Type B pancreatic cell (in vitro differentiated cells): ENCODE measurements around the gene RAB3C. TPM values are rescaled to one million over a fixed set of nuclear protein-coding genes. Genes with fewer than 3 reads are reported as not detected.

Experiments
- DNase-seq: peaks from one replicate; pipeline ENCODE4 v3.0.0; 2021; ENCODE audit warnings: mixed read lengths; ENCODE audit not compliant: unreplicated experiment; ENCODE audit errors: extremely low spot score
- H3K27ac Mint-ChIP-seq: 2 replicates; pipeline ENCODE4 v1.8.0; 2021; ENCODE audit warnings: mild to moderate bottlenecking, mixed read lengths
- H3K27me3 Mint-ChIP-seq: 2 replicates; pipeline ENCODE4 v1.8.0; 2021; ENCODE audit warnings: mixed read lengths
- H3K36me3 Mint-ChIP-seq: 2 replicates; pipeline ENCODE4 v1.8.0; 2021; ENCODE audit warnings: mixed read lengths
- H3K4me1 Mint-ChIP-seq: one replicate; pipeline ENCODE4 v1.8.0; 2021; ENCODE audit warnings: mixed read lengths; ENCODE audit not compliant: unreplicated experiment
- H3K4me3 Mint-ChIP-seq: 2 replicates; pipeline ENCODE4 v1.8.0; 2021; ENCODE audit warnings: mild to moderate bottlenecking, mixed read lengths
- H3K9me3 Mint-ChIP-seq: 2 replicates; pipeline ENCODE4 v1.8.0; 2021; ENCODE audit warnings: mixed read lengths
- total RNA-seq: library from RNA; stranded (reverse); gene quantifications from 2 replicates; pipeline ENCODE4 v1.2.1, GENCODE V29; 2021; ENCODE audit warnings: low replicate concordance
- TF ChIP-seq, protein P1 (sequence below): fragments of 200-600 bp; sonication (generic); conservative IDR thresholded peaks from 2 replicates; pipeline ENCODE4 v1.5.0; 2021; ENCODE audit warnings: antibody characterized with exemption, mild to moderate bottlenecking

Gene RAB3C
- total RNA-seq, 1 donor from 2014 or later: 10.1 TPM

DNA sequence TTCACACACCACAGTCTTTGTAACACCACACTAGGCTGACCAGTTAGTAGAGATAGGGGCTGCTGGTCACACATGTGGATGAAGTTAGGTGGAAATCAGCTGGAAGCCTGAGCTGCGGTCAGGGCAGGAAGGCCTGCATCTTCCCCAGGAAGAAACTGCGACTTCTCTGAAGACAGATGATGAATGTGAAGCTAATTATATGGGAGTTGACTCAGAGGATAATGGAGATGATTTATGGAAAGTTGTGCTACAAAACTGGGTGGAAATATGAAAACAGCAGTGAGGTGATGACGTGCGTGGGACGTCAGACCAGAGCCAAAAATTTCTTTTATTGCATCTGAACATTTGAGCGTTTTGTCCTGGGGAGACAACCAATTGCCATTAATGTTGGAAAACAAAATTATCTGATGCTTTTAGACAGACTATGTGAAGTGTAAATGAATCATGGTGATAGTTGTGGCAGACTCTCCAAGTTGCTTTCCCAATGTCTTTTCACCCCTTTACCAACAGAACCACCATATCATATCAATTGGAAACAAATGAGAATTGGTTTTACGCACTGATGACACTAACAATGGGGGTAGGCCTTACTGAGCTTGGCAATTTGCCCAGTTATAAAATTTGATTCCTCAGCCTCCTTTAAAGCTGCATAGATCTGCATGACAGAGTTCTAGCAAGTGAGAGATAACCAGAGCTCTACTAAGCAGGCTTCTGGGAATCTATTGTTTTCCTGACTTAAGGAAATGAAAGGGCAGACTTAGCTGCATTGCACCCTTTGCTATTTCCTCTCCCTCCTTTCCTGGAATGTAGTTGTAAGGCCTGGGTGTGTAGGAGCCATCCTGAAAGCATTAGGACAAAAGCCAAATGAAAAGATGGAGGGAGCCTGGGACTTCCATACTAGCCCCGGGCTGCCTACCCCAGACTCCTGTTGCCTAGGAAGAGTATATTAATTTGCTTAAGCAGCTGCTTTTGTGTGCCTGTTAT lies 84.0 kb downstream of the RAB3C start:
- Mint-ChIP-seq H3K4me3 (peak overlapping the region; percentile 62), H3K27me3 (no peaks in the 10 kb centered on the region), H3K27ac (no peak overlapping the region), H3K9me3 (peaks cover 4% of the 10 kb centered on the region), H3K36me3 (no peaks in the 10 kb centered on the region), H3K4me1 (peaks cover 23% of the 10 kb centered on the region)
- DNase-seq: no peak
- TF ChIP-seq, protein P1, sequence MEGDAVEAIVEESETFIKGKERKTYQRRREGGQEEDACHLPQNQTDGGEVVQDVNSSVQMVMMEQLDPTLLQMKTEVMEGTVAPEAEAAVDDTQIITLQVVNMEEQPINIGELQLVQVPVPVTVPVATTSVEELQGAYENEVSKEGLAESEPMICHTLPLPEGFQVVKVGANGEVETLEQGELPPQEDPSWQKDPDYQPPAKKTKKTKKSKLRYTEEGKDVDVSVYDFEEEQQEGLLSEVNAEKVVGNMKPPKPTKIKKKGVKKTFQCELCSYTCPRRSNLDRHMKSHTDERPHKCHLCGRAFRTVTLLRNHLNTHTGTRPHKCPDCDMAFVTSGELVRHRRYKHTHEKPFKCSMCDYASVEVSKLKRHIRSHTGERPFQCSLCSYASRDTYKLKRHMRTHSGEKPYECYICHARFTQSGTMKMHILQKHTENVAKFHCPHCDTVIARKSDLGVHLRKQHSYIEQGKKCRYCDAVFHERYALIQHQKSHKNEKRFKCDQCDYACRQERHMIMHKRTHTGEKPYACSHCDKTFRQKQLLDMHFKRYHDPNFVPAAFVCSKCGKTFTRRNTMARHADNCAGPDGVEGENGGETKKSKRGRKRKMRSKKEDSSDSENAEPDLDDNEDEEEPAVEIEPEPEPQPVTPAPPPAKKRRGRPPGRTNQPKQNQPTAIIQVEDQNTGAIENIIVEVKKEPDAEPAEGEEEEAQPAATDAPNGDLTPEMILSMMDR: no peak

DNA sequence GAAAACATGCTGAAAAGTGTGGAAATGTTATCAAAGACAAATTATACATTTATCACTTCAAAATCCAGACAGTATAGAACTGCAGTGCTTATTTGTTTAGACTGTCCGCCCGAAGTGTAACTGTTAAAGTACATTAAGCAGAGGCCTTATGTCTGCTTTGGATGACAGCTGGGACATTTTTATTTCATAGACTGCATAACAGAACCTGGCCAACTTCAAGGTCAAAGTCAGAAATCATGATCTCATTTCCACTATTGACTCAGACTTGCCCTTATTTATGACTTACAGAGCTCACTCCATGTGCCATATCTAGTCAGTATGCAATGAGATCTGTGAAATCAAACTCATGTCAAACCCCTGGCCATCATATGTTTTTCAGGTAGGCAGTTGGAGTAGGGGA lies 87.7 kb downstream of the RAB3C start:
- Mint-ChIP-seq H3K4me1 (peaks cover 23% of the 10 kb centered on the region), H3K27ac (no peak overlapping the region), H3K27me3 (no peaks in the 10 kb centered on the region), H3K36me3 (no peaks in the 10 kb centered on the region), H3K9me3 (peaks cover 4% of the 10 kb centered on the region), H3K4me3 (no peak overlapping the region)
- DNase-seq: no peak
- TF ChIP-seq, protein P1: no peak

DNA sequence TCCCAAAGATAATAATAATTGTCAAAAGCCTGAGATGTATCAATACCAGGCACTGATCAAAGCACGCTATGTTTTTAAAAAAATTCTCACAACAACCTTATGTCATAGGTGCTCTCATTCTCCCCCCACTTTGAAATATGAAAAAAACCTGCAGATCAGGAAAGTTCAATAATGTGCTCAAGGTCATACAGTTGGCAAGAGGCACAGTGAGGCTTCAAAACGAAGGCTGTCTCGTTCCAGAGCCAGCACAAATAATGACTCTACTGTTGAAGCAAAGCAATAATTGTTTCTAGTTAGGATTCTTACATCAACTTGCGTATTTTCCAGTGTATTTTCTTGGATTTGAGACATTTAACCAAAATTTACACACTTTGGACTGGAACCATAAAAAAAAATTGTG lies 88.3 kb downstream of the RAB3C start:
- TF ChIP-seq, protein P1: no peak
- H3K9me3 Mint-ChIP-seq: peaks cover 4% of the 10 kb centered on the region
- no peaks in the 10 kb centered on the region for H3K36me3 Mint-ChIP-seq
- H3K4me3 Mint-ChIP-seq: no peak overlapping the region
- DNase-seq: no peak
- no peaks in the 10 kb centered on the region for H3K27me3 Mint-ChIP-seq
- peaks cover 20% of the 10 kb centered on the region for H3K4me1 Mint-ChIP-seq
- H3K27ac Mint-ChIP-seq: no peak overlapping the region

DNA sequence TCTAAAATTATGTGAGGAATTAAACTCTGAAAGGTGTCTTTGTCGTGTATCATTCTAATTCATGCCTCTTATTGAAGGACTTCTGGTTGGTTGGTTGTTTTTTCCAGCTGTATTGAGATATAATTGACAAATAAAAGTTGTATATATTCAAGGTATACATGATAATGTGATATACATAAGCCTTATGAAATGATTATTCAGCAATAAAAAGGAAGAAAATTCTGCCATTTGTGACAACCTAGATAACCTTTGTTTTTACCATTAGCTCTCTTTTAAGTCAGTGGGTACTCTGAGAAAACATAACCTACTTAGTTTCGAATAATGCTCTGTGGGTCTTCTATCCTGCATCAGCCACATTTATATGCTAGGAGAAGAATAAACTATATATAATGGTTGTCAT lies 89.6 kb downstream of the RAB3C start:
- TF ChIP-seq, protein P1: no peak
- Mint-ChIP-seq H3K27me3 (no peaks in the 10 kb centered on the region), H3K36me3 (no peaks in the 10 kb centered on the region), H3K9me3 (peaks cover 4% of the 10 kb centered on the region), H3K4me1 (peaks cover 7% of the 10 kb centered on the region), H3K27ac (no peak overlapping the region), H3K4me3 (no peak overlapping the region)
- DNase-seq: no peak

DNA sequence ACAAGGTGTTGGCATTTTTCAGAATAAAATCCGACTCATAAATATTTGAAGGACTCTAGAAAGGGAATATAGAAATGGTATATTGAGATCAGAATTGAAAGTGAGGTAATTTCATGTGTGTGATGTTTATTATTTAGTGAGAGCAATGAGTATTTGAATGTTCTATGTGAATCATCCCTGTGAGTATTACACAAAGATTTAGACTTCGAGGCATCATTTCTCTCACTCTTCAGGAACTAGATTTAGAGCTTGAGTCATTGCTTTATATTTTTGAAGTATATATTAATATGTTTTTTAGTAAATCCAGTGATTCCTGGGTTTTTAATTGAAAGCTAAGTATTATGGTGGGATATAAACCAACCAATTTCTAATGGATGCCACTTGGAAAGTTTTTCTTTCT lies 91.2 kb downstream of the RAB3C start:
- no peak overlapping the region for H3K4me3 Mint-ChIP-seq
- H3K9me3 Mint-ChIP-seq: peaks cover 4% of the 10 kb centered on the region
- H3K27ac Mint-ChIP-seq: no peak overlapping the region
- H3K4me1 Mint-ChIP-seq: peaks cover 7% of the 10 kb centered on the region
- no peaks in the 10 kb centered on the region for H3K27me3 Mint-ChIP-seq
- no peaks in the 10 kb centered on the region for H3K36me3 Mint-ChIP-seq
- TF ChIP-seq, protein P1: no peak
- DNase-seq: no peak
